Inferior parietal cortex (tissue), 1 donor: ENCODE measurements around the gene KIAA0930.

ENCODE experiments used
- DNase-seq: peaks from one replicate; pipeline ENCODE4 v3.0.0-alpha.2; 2016; ENCODE audit errors: extremely low spot score

The KIAA0930 gene

GRCh38 chr22:45216133-45217003 is 24.3 kb downstream of the KIAA0930 start:
- no peak for DNase-seq

- no peak for DNase-seq
Observed at GRCh38 chr22:45212992-45213751, 27.5 kb downstream of the KIAA0930 start.

DNA sequence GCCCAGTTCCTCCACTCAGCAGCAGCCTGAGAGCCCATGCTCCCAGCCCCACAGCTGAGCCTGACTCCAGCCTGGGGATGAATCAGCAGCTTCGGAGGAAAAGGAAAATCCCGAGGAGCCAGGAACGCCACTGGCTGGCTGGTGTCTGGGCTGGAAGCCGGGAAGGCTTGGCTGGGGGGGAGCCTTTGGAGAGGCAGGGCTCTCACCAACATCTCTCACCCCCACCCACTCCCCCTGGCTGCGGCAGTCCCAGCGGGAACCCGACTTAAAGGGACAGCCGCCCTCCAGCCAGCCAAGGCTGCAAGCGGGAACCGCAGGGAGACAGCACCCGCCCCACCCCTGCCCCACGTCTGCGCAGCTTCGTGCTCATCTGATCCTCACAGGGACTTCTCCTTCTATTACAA is 28.4 kb downstream of the KIAA0930 start:
- peak; percentile 82 for DNase-seq

- no peak for DNase-seq
Observed at GRCh38 chr22:45211848-45212247, 28.8 kb downstream of the KIAA0930 start.

DNA sequence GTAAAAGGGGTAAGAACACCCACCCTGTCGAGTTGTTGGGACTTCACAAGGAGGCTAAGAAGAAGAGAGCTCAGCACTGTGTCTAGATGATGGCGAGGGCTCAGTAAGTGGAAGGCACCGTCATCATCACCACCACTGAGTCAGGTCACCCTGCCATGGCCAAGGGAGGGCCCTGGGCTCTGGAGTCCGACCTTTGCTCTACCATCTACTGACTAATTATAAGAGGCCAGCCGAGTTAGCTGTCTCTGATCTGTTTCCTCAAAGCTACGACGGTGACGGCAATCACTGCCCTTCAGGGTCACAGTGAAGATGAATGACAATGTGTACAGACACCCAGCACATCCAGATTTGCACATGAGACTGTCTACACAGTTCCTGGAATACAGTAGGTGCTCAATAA is 29.3 kb downstream of the KIAA0930 start:
- DNase-seq: no peak

DNA sequence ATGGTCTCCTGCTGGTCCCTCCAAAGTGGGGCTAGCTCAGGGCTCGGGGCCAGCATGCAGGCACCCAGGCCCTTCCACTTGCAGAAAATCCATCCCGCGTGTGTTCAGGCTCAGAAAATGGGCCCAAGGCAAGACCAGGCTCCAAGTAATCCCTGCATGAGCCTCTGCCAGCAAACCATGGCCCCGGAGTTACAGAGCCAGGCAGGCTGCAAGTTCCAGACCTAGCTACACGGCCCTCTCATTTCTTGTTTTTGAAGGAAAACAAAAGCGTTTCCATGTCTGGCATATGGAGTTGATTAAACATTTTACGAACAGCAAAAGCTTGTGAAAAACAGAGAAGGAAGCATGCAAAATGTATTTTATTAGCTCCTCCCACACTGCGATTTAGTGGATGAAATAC is 29.7 kb downstream of the KIAA0930 start:
- DNase-seq: no peak

DNA sequence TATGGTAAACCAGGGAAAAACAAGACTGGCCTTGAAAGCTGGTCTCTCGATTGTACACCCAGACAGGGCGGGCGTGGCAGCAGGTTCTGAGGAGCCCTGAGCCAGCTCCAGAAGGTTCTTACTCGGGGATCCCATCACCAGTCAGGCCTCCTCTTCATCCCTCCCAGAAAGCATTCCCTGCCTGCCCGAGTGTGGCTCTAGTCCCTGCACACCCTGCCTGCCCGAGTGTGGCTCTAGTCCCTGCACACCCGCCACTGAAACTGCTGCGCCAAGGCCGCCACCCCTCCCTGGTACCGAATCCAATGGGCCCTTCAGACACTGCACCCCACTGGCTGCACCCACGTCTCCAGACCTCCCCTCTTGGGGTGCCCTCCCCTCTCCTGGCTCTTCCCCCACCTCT is 30.1 kb downstream of the KIAA0930 start:
- no peak for DNase-seq

GRCh38 chr22:45210174-45210573 is 30.5 kb downstream of the KIAA0930 start:
- DNase-seq: no peak

- DNase-seq: no peak
Observed at GRCh38 chr22:45208993-45209838, 31.5 kb downstream of the KIAA0930 start.

GRCh38 chr22:45208696-45208992 is 32.0 kb downstream of the KIAA0930 start:
- DNase-seq: no peak

- DNase-seq: no peak
Observed at GRCh38 chr22:45207981-45208664, 32.6 kb downstream of the KIAA0930 start.

DNA sequence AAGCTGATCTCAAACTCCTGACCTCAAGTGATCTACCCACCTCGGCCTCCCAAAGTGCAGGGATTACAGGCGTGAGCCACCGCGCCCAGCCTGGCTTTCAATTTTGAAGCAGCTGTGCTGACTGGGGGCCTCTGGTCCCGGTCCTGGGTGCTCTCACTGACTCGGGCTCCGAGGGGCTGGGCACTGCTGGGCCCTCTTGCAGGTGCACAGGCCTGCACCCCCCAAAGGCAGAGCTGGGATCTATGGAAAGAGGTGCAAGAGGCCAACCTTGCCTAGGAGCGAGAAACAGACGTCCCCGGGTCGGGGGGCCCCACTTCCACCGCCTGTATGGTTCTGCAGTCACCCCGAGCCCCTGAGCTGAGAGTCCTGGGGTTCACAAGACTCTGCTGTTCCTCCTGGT is 33.2 kb downstream of the KIAA0930 start:
- no peak for DNase-seq

- DNase-seq: no peak
Observed at GRCh38 chr22:45206233-45206632, 34.5 kb downstream of the KIAA0930 start.

DNA sequence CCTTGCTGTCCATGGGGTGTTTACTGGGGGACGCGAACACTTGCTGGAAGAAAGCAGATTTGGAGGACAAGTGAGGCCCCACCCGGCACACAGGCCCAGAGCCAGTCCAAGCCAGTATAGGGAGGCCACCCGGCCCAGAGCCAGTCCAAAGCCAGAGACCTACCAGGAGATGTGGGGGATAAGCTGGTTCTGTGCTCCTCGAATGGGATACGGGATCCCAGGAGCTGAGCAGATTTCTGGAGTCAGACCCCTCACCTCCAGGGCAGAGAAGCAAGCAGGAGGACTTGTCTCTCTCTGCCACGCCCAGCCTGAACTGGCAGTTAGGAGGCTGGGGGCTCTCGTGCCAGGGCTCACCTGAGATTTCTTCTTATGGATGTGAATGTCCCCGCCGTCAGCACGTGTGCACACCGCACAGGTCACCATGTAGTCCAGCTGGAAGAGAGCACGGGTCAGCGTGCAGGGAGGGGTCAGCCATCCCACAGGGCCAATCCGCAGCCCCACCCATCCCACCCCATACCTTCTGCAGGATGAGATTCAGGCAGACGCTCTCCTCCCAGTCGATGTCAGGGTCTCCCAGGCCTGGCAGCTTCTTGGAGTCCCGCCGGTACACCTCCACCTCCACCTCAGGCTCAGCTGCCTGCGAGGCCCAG is 35.3 kb downstream of the KIAA0930 start:
- no peak for DNase-seq

DNA sequence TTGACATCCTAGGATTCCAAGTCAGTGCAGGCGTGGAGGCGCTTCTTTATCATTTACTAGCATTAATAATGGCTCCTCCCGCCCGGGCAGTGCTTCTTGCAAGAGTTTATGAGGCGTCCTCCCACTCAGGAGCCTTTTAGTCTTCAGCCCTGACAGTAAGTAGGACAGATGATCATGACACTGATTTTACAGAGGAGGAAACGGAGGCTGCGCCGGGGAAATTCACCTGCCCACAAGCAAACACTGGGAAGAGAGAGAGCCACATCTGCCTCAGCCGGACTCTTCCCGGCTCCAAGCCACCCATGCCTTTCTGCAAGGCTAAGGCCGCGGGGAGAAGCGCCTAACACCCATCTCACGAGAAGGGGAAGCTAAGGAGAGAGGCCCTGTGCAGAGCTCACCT is 35.9 kb downstream of the KIAA0930 start:
- no peak for DNase-seq

DNA sequence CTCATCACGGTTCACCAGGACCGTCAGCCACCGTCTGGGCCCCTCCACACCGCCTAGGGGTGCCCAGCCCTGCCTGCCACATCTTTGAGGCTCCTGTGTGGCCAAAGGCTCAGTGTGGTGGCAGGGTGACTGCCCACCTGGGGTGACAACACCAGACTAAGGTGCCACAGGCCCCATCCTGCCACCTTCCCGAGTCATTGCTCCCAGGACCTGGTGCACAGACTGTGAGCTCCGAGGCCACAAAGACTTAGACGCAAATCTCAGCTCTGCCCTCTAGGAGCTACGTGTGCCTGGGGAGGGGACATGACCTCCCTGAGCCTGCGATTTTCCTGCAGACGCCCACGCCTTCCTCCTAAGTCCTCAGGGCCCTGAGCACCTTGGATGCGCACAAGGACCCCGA is 36.5 kb downstream of the KIAA0930 start:
- DNase-seq: no peak

DNA sequence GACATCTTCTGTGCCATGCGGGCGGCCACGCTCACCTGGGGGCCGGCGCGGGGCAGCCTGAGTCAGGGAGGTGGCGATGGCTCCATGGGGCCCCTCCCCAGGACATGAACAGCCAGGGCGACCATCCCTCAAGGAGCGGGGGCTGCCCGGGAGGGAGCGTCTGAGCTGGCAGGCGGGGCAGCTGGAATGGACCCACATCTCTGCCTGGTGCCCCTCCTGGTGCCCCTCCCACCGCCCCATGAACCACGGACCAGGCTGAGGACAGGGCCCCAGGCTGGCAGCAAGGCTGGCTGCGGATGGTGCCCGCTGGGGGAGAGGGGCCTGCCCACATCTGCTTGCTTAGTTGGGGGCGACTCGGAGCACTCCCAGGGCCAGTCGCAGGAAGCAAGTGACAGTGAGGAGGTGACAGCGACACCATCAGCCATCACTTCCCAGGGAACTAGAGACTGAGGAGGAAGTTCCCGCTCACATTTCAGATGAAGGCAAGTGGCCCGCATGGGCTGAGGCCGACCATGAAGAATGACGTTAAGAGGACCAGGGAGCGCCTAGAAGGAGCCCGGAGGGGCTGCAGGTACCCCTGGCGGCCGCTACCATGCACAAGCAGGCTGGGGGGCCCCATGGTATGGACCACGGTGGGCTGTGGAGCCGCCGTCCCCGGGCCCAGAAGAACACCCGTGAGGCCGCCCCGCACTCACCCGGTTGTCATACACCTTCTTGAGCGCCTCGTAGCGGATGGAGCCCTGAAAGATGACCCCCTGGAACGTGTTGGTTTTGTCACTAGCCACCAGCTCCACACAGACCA is 37.3 kb downstream of the KIAA0930 start:
- DNase-seq: no peak

DNA sequence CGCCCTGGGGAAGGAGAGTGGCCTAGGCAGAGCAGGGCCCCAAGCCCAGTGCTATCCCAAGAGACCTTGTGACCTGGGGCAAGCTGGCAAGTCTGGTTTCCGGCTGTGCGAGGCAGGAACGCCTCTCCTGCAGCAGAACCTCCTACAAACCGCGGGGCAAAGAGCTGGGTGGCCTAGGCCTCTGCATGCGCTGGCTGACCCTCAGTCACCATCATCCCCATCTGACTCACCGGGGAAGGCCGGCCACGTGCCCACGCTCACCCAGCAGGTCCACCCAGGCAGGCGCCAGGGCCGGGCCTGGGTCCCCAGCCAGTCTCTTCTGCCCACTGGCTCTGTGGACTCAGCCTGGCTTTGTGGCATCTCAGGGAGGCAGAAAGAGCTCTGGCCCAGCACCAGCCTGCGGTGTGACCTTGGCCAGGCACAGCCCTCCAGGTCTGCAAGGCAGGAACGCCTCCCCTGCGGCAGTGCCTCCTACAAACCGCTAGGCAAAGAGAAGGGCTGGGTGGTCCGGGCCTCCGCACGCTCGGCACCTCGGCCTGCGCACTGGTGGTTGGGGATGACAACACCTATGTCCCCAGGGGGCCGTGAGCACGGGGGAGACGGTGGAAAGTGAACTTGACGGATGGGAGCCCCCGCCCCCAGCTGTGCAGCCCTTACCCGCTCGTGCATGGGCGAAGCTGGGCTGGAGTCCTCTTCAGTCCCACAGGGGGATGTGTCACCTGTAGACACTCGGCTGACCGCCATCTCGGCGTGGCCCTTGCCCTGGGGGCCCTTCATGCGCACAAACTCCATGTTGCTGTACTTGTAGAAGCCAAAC is 38.2 kb downstream of the KIAA0930 start:
- DNase-seq: no peak

GRCh38 chr22:45201678-45202332 is 38.9 kb downstream of the KIAA0930 start:
- no peak for DNase-seq
